HepG2 (cell line): ENCODE measurements around the gene UCP2. TPM values are rescaled to one million over a fixed set of nuclear protein-coding genes. Genes with fewer than 3 reads are reported as not detected.

ENCODE experiments used
- FOXP1 ChIP-seq, 2 experiments: fragments of 450-650 bp in 1 of 2; IDR thresholded peaks; 2 replicates each; pipeline ENCODE4 v1.6.1; 2017 to 2018; ENCODE audit warnings: antibody characterized with exemption in 1 of 2
- GTF2F1 ChIP-seq: fragments of 150-350 bp; IDR thresholded peaks from 2 replicates; pipeline ENCODE4 v1.6.1; 2014; ENCODE audit warnings: low read length
- HMG20B ChIP-seq: conservative IDR thresholded peaks from 2 replicates; pipeline ENCODE4 v1.6.1; 2016; ENCODE audit warnings: missing genetic modification reagents, missing compliant biosample characterization
- HNRNPL ChIP-seq: fragments of 200-400 bp; formaldehyde crosslinking; IDR thresholded peaks from 2 replicates; pipeline ENCODE4 v1.6.1; 2017; ENCODE audit warnings: mild to moderate bottlenecking, low read depth, low read length
- IKZF1 ChIP-seq: fragments of 450-650 bp; IDR thresholded peaks from 2 replicates; pipeline ENCODE4 v1.7.1; 2016
- KLF11 ChIP-seq: IDR thresholded peaks from 2 replicates; pipeline ENCODE4 v1.6.1; 2016; ENCODE audit warnings: missing compliant biosample characterization
- MEIS1 ChIP-seq: sonication (generic); formaldehyde crosslinking; IDR thresholded peaks from 2 replicates; pipeline ENCODE4 v1.9.0; 2021; ENCODE audit warnings: mild to moderate bottlenecking, missing genetic modification reagents, moderate library complexity, borderline replicate concordance
- MIER2 ChIP-seq: IDR thresholded peaks from 2 replicates; pipeline ENCODE4 v1.6.1; 2016; ENCODE audit warnings: missing biosample characterization, missing genetic modification reagents
- NCOA2 ChIP-seq: sonication (generic); formaldehyde crosslinking; IDR thresholded peaks from 2 replicates; pipeline ENCODE4 v1.8.0; 2022; ENCODE audit warnings: inconsistent platforms
- POLR2AphosphoS5 ChIP-seq: IDR thresholded peaks from 2 replicates; pipeline ENCODE4 v1.6.1; 2012; ENCODE audit warnings: low read depth, low read length
- PRMT3 ChIP-seq: sonication (generic); formaldehyde crosslinking; IDR thresholded peaks from 2 replicates; pipeline ENCODE4 v1.8.1; 2022; ENCODE audit warnings: low read depth, mild to moderate bottlenecking, moderate library complexity, missing genetic modification reagents, borderline replicate concordance
- SNAPC2 ChIP-seq: sonication (generic); formaldehyde crosslinking; IDR thresholded peaks from 2 replicates; pipeline ENCODE4 v1.8.1; 2022; ENCODE audit warnings: mild to moderate bottlenecking, missing genetic modification reagents
- ZFP41 ChIP-seq: sonication (generic); formaldehyde crosslinking; IDR thresholded peaks from 2 replicates; pipeline ENCODE4 v1.4.0; 2020; ENCODE audit warnings: mild to moderate bottlenecking, missing genetic modification reagents, borderline replicate concordance
- ZMAT3 ChIP-seq: sonication (generic); formaldehyde crosslinking; conservative IDR thresholded peaks from 2 replicates; pipeline ENCODE4 v1.7.0; 2021; ENCODE audit warnings: missing genetic modification reagents
- ZNF282 ChIP-seq: fragments of 450-650 bp; IDR thresholded peaks from 2 replicates; pipeline ENCODE4 v1.6.1; 2018; ENCODE audit not compliant: partially characterized antibody
- ZNF563 ChIP-seq: sonication (generic); formaldehyde crosslinking; IDR thresholded peaks from 2 replicates; pipeline ENCODE4 v1.8.0; 2022; ENCODE audit warnings: mild to moderate bottlenecking, moderate library complexity, missing genetic modification reagents
- polyA plus RNA-seq, 8 experiments: library from polyadenylated mRNA; depleted of rRNA in 3 of 8; stranded (reverse) in 7 of 8; unstranded in 1 of 8; fragments of >200 nt; fragmentation: Illumina TruSeq in 4 of 8; extraction: Trizol in 4 of 8; gene quantifications; 2 replicates each; pipeline versions ENCODE4 v1.2.1 to v1.2.3, GENCODE V29; 2011 to 2016; ENCODE audit warnings: low read depth in 4 of 8, missing spikeins in 1 of 8, mixed read lengths in 1 of 8; ENCODE audit not compliant: insufficient read depth in 1 of 8
- total RNA-seq, 5 experiments: library from RNA; depleted of rRNA; stranded (reverse); fragments of >200 nt; fragmentation: Illumina TruSeq; extraction: Trizol; gene quantifications; 2 replicates each; pipeline ENCODE4 v1.2.3, GENCODE V29; 2016; ENCODE audit warnings: low read depth in 1 of 5
- TF ChIP-seq, protein P1 (sequence below): sonication (generic); formaldehyde crosslinking; IDR thresholded peaks from 2 replicates; pipeline ENCODE4 v1.4.0; 2020; ENCODE audit warnings: missing genetic modification reagents, mild to moderate bottlenecking, borderline replicate concordance
- TF ChIP-seq, protein P2 (sequence below): sonication (generic); formaldehyde crosslinking; IDR thresholded peaks from 2 replicates; pipeline ENCODE4 v1.4.0; 2020; ENCODE audit warnings: missing genetic modification reagents, borderline replicate concordance
- TF ChIP-seq, protein P3 (sequence below): sonication (generic); formaldehyde crosslinking; IDR thresholded peaks from 2 replicates; pipeline ENCODE4 v1.5.0; 2020; ENCODE audit warnings: mild to moderate bottlenecking, missing genetic modification reagents
- TF ChIP-seq, protein P4 (sequence below): sonication (generic); formaldehyde crosslinking; IDR thresholded peaks from 2 replicates; pipeline ENCODE4 v1.5.1; 2020; ENCODE audit warnings: mild to moderate bottlenecking, missing genetic modification reagents, borderline replicate concordance

Gene UCP2
- total and polyA plus RNA-seq, 2 of the 13 experiments (the other 11 are each of a cell fraction or from before 2014, with no cell fraction given), result 2.7 to 3.2 TPM

DNA sequence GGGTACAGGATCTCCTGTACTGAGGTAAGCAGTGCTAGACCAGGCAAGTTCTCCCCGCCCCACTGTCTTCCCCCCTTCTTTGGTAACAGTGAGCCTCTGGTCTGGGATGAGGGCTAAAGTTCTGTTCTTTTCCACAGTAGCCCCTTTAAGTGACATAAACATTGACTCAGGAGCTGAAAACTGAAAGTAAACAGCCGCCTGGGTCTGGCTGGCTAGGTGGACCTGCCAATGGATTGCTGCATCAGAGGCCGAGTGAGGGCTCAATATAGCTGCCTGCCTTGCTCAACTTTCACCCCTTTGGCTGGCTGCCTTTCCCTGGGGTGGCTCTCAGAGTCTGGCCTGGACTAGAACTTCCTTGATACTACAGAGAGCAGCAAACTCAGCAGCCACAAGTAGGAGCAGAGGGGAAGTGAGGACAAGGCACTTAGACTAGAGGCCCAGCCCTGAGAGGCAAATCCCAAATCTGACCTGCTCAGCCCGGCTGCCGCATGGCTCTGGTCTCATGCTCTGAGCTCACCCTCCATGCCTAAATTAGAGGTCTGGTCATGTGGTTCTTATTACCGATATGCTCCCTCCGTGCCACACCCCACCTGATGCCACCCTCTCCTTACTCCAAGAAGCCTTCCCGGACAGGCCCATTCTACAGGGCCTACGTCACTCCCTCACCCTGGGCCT lies 35.8 kb upstream of the UCP2 start (continued):
- no peak for TF ChIP-seq ZNF282
- peak; percentile 39; the same call in 1 of the 2 replicates for TF ChIP-seq NCOA2 (CRISPR knock-in tag)
- TF ChIP-seq, protein P1, sequence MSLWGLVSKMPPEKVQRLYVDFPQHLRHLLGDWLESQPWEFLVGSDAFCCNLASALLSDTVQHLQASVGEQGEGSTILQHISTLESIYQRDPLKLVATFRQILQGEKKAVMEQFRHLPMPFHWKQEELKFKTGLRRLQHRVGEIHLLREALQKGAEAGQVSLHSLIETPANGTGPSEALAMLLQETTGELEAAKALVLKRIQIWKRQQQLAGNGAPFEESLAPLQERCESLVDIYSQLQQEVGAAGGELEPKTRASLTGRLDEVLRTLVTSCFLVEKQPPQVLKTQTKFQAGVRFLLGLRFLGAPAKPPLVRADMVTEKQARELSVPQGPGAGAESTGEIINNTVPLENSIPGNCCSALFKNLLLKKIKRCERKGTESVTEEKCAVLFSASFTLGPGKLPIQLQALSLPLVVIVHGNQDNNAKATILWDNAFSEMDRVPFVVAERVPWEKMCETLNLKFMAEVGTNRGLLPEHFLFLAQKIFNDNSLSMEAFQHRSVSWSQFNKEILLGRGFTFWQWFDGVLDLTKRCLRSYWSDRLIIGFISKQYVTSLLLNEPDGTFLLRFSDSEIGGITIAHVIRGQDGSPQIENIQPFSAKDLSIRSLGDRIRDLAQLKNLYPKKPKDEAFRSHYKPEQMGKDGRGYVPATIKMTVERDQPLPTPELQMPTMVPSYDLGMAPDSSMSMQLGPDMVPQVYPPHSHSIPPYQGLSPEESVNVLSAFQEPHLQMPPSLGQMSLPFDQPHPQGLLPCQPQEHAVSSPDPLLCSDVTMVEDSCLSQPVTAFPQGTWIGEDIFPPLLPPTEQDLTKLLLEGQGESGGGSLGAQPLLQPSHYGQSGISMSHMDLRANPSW, result 0 out of 2 replicates have a peak, but pooled peaks have one; percentile 68
- no peak for TF ChIP-seq ZMAT3 (CRISPR knock-in tag)
- no peak for TF ChIP-seq FOXP1 (IDR thresholded peaks at IDR 0.05)
- peak; percentile 76 for TF ChIP-seq FOXP1 (CRISPR knock-in tag; IDR thresholded peaks at IDR 0.05)
- TF ChIP-seq, protein P2, sequence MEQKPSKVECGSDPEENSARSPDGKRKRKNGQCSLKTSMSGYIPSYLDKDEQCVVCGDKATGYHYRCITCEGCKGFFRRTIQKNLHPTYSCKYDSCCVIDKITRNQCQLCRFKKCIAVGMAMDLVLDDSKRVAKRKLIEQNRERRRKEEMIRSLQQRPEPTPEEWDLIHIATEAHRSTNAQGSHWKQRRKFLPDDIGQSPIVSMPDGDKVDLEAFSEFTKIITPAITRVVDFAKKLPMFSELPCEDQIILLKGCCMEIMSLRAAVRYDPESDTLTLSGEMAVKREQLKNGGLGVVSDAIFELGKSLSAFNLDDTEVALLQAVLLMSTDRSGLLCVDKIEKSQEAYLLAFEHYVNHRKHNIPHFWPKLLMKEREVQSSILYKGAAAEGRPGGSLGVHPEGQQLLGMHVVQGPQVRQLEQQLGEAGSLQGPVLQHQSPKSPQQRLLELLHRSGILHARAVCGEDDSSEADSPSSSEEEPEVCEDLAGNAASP, result peak; percentile 24; the same call in 1 of the 2 replicates
- TF ChIP-seq MEIS1 (CRISPR knock-in tag), result peak; percentile 44; the same call in 1 of the 2 replicates
- peak; percentile 52 for TF ChIP-seq POLR2AphosphoS5
- no peak for TF ChIP-seq GTF2F1
- TF ChIP-seq HNRNPL, result no peak
- TF ChIP-seq ZNF563, result peak; percentile 49; the same call in 1 of the 2 replicates
- 0 out of 2 replicates have a peak, but pooled peaks have one; percentile 28 for TF ChIP-seq ZFP41
- TF ChIP-seq, protein P3, sequence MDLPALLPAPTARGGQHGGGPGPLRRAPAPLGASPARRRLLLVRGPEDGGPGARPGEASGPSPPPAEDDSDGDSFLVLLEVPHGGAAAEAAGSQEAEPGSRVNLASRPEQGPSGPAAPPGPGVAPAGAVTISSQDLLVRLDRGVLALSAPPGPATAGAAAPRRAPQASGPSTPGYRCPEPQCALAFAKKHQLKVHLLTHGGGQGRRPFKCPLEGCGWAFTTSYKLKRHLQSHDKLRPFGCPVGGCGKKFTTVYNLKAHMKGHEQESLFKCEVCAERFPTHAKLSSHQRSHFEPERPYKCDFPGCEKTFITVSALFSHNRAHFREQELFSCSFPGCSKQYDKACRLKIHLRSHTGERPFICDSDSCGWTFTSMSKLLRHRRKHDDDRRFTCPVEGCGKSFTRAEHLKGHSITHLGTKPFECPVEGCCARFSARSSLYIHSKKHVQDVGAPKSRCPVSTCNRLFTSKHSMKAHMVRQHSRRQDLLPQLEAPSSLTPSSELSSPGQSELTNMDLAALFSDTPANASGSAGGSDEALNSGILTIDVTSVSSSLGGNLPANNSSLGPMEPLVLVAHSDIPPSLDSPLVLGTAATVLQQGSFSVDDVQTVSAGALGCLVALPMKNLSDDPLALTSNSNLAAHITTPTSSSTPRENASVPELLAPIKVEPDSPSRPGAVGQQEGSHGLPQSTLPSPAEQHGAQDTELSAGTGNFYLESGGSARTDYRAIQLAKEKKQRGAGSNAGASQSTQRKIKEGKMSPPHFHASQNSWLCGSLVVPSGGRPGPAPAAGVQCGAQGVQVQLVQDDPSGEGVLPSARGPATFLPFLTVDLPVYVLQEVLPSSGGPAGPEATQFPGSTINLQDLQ, result no peak
- TF ChIP-seq PRMT3 (CRISPR knock-in tag), result no peak
- no peak for TF ChIP-seq KLF11
- no peak for TF ChIP-seq IKZF1
- TF ChIP-seq MIER2, result no peak
- TF ChIP-seq HMG20B (CRISPR knock-in tag), result no peak
- peak; percentile 53; the same call in 1 of the 2 replicates for TF ChIP-seq SNAPC2 (CRISPR knock-in tag)
- TF ChIP-seq, protein P4, sequence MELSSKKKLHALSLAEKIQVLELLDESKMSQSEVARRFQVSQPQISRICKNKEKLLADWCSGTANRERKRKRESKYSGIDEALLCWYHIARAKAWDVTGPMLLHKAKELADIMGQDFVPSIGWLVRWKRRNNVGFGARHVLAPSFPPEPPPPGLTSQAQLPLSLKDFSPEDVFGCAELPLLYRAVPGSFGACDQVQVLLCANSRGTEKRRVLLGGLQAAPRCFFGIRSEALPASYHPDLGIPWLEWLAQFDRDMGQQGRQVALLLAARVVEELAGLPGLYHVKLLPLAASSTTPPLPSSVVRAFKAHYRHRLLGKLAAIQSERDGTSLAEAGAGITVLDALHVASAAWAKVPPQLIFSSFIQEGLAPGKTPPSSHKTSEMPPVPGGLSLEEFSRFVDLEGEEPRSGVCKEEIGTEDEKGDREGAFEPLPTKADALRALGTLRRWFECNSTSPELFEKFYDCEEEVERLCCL (CRISPR knock-in tag), result no peak
